Stimulated activated CD4-positive, alpha-beta T cell treated with anti-CD3 and anti-CD28 coated beads, Interleukin-12 subunit alpha, Interleukin-12 subunit beta, amount 100 ng/mL, for 24 hours (primary cell): ENCODE results near the gene PRDM5.
"Not testable (repeated sequence)": the region's sequence is repeated elsewhere in the genome, so short reads cannot be mapped to it uniquely, and the experiment has no call there.

ENCODE experiments used
- DNase-seq, 2 experiments: peaks; one replicate each; pipeline ENCODE4 v3.0.0-alpha.2; 2020; ENCODE audit warnings: low read depth in 2 of 2

PRDM5 gene

GRCh38 chr4:120648336-120648735 is 274.2 kb downstream of the PRDM5 start:
- not testable (repeated sequence) for DNase-seq
